ENCODE data around the gene CPNE9. TPM values are rescaled to one million over a fixed set of nuclear protein-coding genes. Genes with fewer than 3 reads are reported as not detected.

The CPNE9 gene
- polyA plus RNA-seq, 1 of the 3 experiments (the other 2 are of a cell fraction), result 0.03 TPM

DNA sequence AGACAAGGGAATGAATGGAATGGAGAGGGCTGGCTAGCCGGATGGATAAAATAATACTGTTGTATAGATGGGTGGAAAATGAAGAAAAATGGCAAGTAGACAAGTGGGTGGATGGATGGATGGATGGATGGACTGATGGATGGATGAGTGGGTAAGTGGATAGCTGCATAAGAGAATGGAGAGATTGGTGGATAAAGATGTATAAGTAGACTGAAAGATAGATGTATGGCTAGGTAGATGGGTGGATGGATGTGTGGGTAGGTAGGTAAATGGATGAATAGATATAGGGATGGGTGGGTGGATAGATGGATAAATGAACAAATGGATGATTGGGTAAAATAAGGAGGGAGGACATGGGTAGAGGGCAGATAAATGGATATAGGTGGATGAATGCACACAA, 13.9 kb downstream of the CPNE9 start:
- Histone ChIP-seq H3K27ac (ENCODE audit: low read depth in 2 of 2, low read length in 1 of 2) (no peak overlapping the region), H3K9ac (no peak overlapping the region), H2AFZ (ENCODE audit: low read depth) (no peak overlapping the region), H3K27me3 (ENCODE audit: insufficient read depth) (no peaks in the 10 kb centered on the region; the same call in 1 of the 2 replicates), H3K4me1 (ENCODE audit: control insufficient read depth in 1 of 2, insufficient read depth in 2 of 2, low read depth in 1 of 2, low read length in 1 of 2) (peaks cover 0 to 2% of the 10 kb centered on the region in 2 experiments; a peak in 1 of 4 replicates), H4K20me1 (ENCODE audit: insufficient read depth) (no peaks in the 10 kb centered on the region), H3K79me2 (ENCODE audit: insufficient read depth) (no peaks in the 10 kb centered on the region), H3K36me3 (replicated peaks in 1 of 2; ENCODE audit: control insufficient read depth in 1 of 2, insufficient read depth in 2 of 2, low read length in 1 of 2) (no peaks in the 10 kb centered on the region), H3K9me2 (no peaks in the 10 kb centered on the region), H3K4me3 (ENCODE audit: low read depth in 2 of 2, low read length in 1 of 2) (no peak overlapping the region), H3F3A (replicated peaks; ENCODE audit: insufficient read depth) (peaks cover 15% of the 10 kb centered on the region), H3K9me3 (no peaks in the 10 kb centered on the region), H3K4me2 (no peak overlapping the region)
- 47% methylated on average over 1 of the region's 1 CpG for WGBS (ENCODE audit: low lambda C conversion rate)
- ChIA-PET POLR2A (no interaction called here), CTCF (interaction anchor here (1.2 to 1.5 kb wide), 2 partner anchors 9 to 13 kb away, joined by 3 to 5 read pairs; no protein-coding TSS in a partner anchor)
- no peak for TF ChIP-seq FOXM1 (IDR thresholded peaks at IDR 0.05; ENCODE audit: low read depth)
- no peak for TF ChIP-seq RFX5 (IDR thresholded peaks at IDR 0.05; ENCODE audit: low read length)
- no peak for TF ChIP-seq TCF12 (IDR thresholded peaks at IDR 0.05)
- no peak for DNase-seq

DNA sequence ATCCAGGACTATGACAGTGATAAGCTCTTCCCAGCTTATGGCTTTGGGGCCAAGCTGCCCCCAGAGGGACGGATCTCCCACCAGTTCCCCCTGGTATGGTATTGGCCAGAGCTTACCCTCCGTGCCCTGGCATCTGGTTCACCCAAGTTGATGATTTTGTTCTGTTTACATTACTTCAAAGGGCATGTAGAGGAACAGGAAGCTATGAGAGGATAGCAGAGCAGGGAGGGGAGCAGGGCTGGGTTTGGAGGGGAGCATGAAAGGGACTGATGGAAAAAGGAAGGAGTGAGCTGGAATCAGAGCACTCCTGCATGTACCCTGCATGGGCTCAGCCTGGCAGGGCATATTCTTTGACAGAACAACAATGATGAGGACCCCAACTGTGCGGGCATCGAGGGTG, 14.5 kb downstream of the CPNE9 start:
- ChIA-PET POLR2A (no interaction called here), CTCF (interaction anchor here (1.2 to 1.5 kb wide), 2 partner anchors 9 to 12 kb away, joined by 3 to 5 read pairs; no protein-coding TSS in a partner anchor)
- H3K4me1 ChIP-seq (ENCODE audit: control insufficient read depth in 1 of 2, insufficient read depth in 2 of 2, low read depth in 1 of 2, low read length in 1 of 2), result peaks cover 0 to 2% of the 10 kb centered on the region in 2 experiments; a peak in 1 of 4 replicates
- no peak for DNase-seq
- H3F3A ChIP-seq (replicated peaks; ENCODE audit: insufficient read depth), result peaks cover 15% of the 10 kb centered on the region
- no peak overlapping the region for H3K4me2 ChIP-seq
- no peaks in the 10 kb centered on the region for H3K9me2 ChIP-seq
- H3K4me3 ChIP-seq (ENCODE audit: low read depth in 2 of 2, low read length in 1 of 2), result no peak overlapping the region
- WGBS (ENCODE audit: low lambda C conversion rate), result 55% methylated on average over 4 of the region's 4 CpGs
- H3K27me3 ChIP-seq (ENCODE audit: insufficient read depth), result no peaks in the 10 kb centered on the region
- H3K9ac ChIP-seq, result no peak overlapping the region
- H3K79me2 ChIP-seq (ENCODE audit: insufficient read depth), result no peaks in the 10 kb centered on the region
- no peaks in the 10 kb centered on the region for H3K9me3 ChIP-seq
- H2AFZ ChIP-seq (ENCODE audit: low read depth), result no peak overlapping the region
- H3K27ac ChIP-seq (ENCODE audit: low read depth in 2 of 2, low read length in 1 of 2), result no peak overlapping the region
- H4K20me1 ChIP-seq (ENCODE audit: insufficient read depth), result no peaks in the 10 kb centered on the region
- no peaks in the 10 kb centered on the region for H3K36me3 ChIP-seq (replicated peaks in 1 of 2; ENCODE audit: control insufficient read depth in 1 of 2, insufficient read depth in 2 of 2, low read length in 1 of 2)
- TF ChIP-seq RAD21 (IDR thresholded peaks at IDR 0.05; ENCODE audit: low read length), result no peak
- TF ChIP-seq, protein P1, sequence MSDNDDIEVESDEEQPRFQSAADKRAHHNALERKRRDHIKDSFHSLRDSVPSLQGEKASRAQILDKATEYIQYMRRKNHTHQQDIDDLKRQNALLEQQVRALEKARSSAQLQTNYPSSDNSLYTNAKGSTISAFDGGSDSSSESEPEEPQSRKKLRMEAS (IDR thresholded peaks at IDR 0.05; ENCODE audit: low read depth), result no peak
- TF ChIP-seq FOXJ3 (CRISPR knock-in tag; IDR thresholded peaks at IDR 0.05), result no peak
- TF ChIP-seq, protein P2, sequence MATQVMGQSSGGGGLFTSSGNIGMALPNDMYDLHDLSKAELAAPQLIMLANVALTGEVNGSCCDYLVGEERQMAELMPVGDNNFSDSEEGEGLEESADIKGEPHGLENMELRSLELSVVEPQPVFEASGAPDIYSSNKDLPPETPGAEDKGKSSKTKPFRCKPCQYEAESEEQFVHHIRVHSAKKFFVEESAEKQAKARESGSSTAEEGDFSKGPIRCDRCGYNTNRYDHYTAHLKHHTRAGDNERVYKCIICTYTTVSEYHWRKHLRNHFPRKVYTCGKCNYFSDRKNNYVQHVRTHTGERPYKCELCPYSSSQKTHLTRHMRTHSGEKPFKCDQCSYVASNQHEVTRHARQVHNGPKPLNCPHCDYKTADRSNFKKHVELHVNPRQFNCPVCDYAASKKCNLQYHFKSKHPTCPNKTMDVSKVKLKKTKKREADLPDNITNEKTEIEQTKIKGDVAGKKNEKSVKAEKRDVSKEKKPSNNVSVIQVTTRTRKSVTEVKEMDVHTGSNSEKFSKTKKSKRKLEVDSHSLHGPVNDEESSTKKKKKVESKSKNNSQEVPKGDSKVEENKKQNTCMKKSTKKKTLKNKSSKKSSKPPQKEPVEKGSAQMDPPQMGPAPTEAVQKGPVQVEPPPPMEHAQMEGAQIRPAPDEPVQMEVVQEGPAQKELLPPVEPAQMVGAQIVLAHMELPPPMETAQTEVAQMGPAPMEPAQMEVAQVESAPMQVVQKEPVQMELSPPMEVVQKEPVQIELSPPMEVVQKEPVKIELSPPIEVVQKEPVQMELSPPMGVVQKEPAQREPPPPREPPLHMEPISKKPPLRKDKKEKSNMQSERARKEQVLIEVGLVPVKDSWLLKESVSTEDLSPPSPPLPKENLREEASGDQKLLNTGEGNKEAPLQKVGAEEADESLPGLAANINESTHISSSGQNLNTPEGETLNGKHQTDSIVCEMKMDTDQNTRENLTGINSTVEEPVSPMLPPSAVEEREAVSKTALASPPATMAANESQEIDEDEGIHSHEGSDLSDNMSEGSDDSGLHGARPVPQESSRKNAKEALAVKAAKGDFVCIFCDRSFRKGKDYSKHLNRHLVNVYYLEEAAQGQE (IDR thresholded peaks at IDR 0.05; ENCODE audit: low read depth, low read length), result no peak
- no peak for TF ChIP-seq RCOR1 (IDR thresholded peaks at IDR 0.05; ENCODE audit: low read length)
- TF ChIP-seq POLR2AphosphoS5 (IDR thresholded peaks at IDR 0.05; ENCODE audit: low read depth, low read length), result no peak
- TF ChIP-seq, protein P3, sequence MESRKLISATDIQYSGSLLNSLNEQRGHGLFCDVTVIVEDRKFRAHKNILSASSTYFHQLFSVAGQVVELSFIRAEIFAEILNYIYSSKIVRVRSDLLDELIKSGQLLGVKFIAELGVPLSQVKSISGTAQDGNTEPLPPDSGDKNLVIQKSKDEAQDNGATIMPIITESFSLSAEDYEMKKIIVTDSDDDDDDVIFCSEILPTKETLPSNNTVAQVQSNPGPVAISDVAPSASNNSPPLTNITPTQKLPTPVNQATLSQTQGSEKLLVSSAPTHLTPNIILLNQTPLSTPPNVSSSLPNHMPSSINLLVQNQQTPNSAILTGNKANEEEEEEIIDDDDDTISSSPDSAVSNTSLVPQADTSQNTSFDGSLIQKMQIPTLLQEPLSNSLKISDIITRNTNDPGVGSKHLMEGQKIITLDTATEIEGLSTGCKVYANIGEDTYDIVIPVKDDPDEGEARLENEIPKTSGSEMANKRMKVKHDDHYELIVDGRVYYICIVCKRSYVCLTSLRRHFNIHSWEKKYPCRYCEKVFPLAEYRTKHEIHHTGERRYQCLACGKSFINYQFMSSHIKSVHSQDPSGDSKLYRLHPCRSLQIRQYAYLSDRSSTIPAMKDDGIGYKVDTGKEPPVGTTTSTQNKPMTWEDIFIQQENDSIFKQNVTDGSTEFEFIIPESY (IDR thresholded peaks at IDR 0.05; ENCODE audit: borderline replicate concordance, low read depth), result no peak
- TF ChIP-seq JUND (IDR thresholded peaks at IDR 0.05), result no peak
- no peak for TF ChIP-seq TAF1 (IDR thresholded peaks at IDR 0.05; ENCODE audit: borderline replicate concordance, low read depth, low read length)
- no peak for TF ChIP-seq RFX5 (IDR thresholded peaks at IDR 0.05; ENCODE audit: low read length)
